Activated CD4-positive, alpha-beta T cell treated with anti-CD3 and anti-CD28 coated beads, Interleukin-2, amount 50 U/mL, for 24 hours (primary cell): ENCODE measurements around the gene PTPRN2.
"Not testable (repeated sequence)": the region's sequence is repeated elsewhere in the genome, so short reads cannot be mapped to it uniquely, and the experiment has no call there.

ENCODE experiments used
- DNase-seq, 2 donors: peaks; one replicate each; pipeline ENCODE4 v3.0.0-alpha.2; 2020; ENCODE audit warnings: low read depth in 1 of 2, low spot score in 1 of 2

Gene PTPRN2

GRCh38 chr7:158390460-158390859 lies 197.2 kb downstream of the PTPRN2 start:
- no peak for DNase-seq

- DNase-seq, result no peak
Observed at GRCh38 chr7:158389514-158390425, 197.9 kb downstream of the PTPRN2 start.

- no peak for DNase-seq
Observed at GRCh38 chr7:158388928-158389327, 198.7 kb downstream of the PTPRN2 start.

GRCh38 chr7:158388072-158388471 lies 199.6 kb downstream of the PTPRN2 start:
- no peak for DNase-seq

- DNase-seq, result no peak
Observed at GRCh38 chr7:158387546-158387891, 200.1 kb downstream of the PTPRN2 start.

GRCh38 chr7:158386866-158387545 lies 200.6 kb downstream of the PTPRN2 start:
- DNase-seq, result no peak

GRCh38 chr7:158386355-158386618 lies 201.3 kb downstream of the PTPRN2 start:
- DNase-seq, result no peak

- DNase-seq, result not testable (repeated sequence)
Observed at GRCh38 chr7:158385496-158386354, 201.9 kb downstream of the PTPRN2 start.

- no peak for DNase-seq
Observed at GRCh38 chr7:158384746-158385145, 202.9 kb downstream of the PTPRN2 start.

- DNase-seq, result no peak
Observed at GRCh38 chr7:158383665-158384064, 204.0 kb downstream of the PTPRN2 start.

- no peak for DNase-seq
Observed at GRCh38 chr7:158382363-158383254, 205.0 kb downstream of the PTPRN2 start.

GRCh38 chr7:158381956-158382355 lies 205.7 kb downstream of the PTPRN2 start:
- no peak for DNase-seq

- DNase-seq, result no peak
Observed at GRCh38 chr7:158378978-158379377, 208.6 kb downstream of the PTPRN2 start.

- no peak for DNase-seq
Observed at GRCh38 chr7:158377800-158378623, 209.6 kb downstream of the PTPRN2 start.

- not testable (repeated sequence) for DNase-seq
Observed at GRCh38 chr7:158376839-158377186, 210.8 kb downstream of the PTPRN2 start.

- DNase-seq, result not testable (repeated sequence)
Observed at GRCh38 chr7:158376146-158376838, 211.3 kb downstream of the PTPRN2 start.

GRCh38 chr7:158375034-158375433 lies 212.6 kb downstream of the PTPRN2 start:
- no peak for DNase-seq

GRCh38 chr7:158374586-158374985 lies 213.0 kb downstream of the PTPRN2 start:
- no peak for DNase-seq

- no peak for DNase-seq
Observed at GRCh38 chr7:158374146-158374545, 213.5 kb downstream of the PTPRN2 start.
